Smooth muscle cell (in vitro differentiated cells): Measurements from ENCODE around the gene OR51A2. TPM values are rescaled to one million over a fixed set of nuclear protein-coding genes. Genes with fewer than 3 reads are reported as not detected.

Experiments used
- DNase-seq: peaks from one replicate; lab custom pipeline; 2025; ENCODE audit not compliant: unreplicated experiment; lab: John Stamatoyannopoulos, UW
- H2AFZ ChIP-seq: fragments of 200-600 bp; sonication (generic); 2 replicates; pipeline ENCODE4 v1.6.0; 2016; ENCODE audit warnings: antibody characterized with exemption, low read depth, mild to moderate bottlenecking
- H3F3A ChIP-seq: fragments of 200-600 bp; sonication (generic); 2 replicates; pipeline ENCODE4 v1.6.0; 2017; ENCODE audit warnings: antibody characterized with exemption, low read depth
- H3K27ac ChIP-seq: fragments of 200-600 bp; sonication (generic); 2 replicates; pipeline ENCODE4 v1.5.1; 2016; ENCODE audit warnings: low read depth, mild to moderate bottlenecking
- H3K27me3 ChIP-seq: fragments of 200-600 bp; sonication (generic); 2 replicates; pipeline ENCODE4 v1.6.1; 2016; ENCODE audit warnings: low read depth, mild to moderate bottlenecking
- H3K36me3 ChIP-seq: fragments of 200-600 bp; sonication (generic); 2 replicates; pipeline ENCODE4 v1.5.1; 2016; ENCODE audit warnings: low read depth
- H3K4me1 ChIP-seq: fragments of 200-600 bp; sonication (generic); 2 replicates; pipeline ENCODE4 v1.5.1; 2016; ENCODE audit warnings: low read depth
- H3K4me2 ChIP-seq: fragments of 200-600 bp; sonication (generic); 2 replicates; pipeline ENCODE4 v1.6.0; 2016; ENCODE audit warnings: mild to moderate bottlenecking
- H3K4me3 ChIP-seq: fragments of 200-600 bp; sonication (generic); 2 replicates; pipeline ENCODE4 v1.5.1; 2016; ENCODE audit warnings: mild to moderate bottlenecking
- H3K79me2 ChIP-seq: fragments of 200-600 bp; sonication (generic); 2 replicates; pipeline ENCODE4 v1.6.0; 2016; ENCODE audit warnings: low read depth, mild to moderate bottlenecking
- H3K9ac ChIP-seq: fragments of 200-600 bp; sonication (generic); 2 replicates; pipeline ENCODE4 v1.6.0; 2016; ENCODE audit warnings: low read depth
- H3K9me3 ChIP-seq: fragments of 200-600 bp; sonication (generic); replicated peaks from 2 replicates; pipeline ENCODE4 v1.5.1; 2016; ENCODE audit warnings: low read depth
- H4K20me1 ChIP-seq: fragments of 200-600 bp; sonication (generic); 2 replicates; pipeline ENCODE4 v1.6.0; 2016; ENCODE audit warnings: low read depth
- CTCF ChIP-seq: fragments of 200-600 bp; sonication (generic); IDR thresholded peaks from 2 replicates; pipeline ENCODE4 v1.5.1; 2017; ENCODE audit warnings: borderline replicate concordance, mild to moderate bottlenecking, antibody characterized with exemption; ENCODE audit not compliant: insufficient read depth, poor library complexity, severe bottlenecking
- WGBS: methylation state at CpG from one replicate; pipeline ENCODE4 v1.1.7; 2016; ENCODE audit warnings: low lambda C conversion rate; 5-methylcytosine and 5-hydroxymethylcytosine counted together
- polyA plus RNA-seq: library from polyadenylated mRNA; unstranded; fragments of >200 nt; fragmentation: Nextera tagmentation; extraction: Ambion mirVana; gene quantifications from 2 replicates; pipeline ENCODE4 v1.2.1, GENCODE V29; 2016
- total RNA-seq: library from RNA; depleted of rRNA; stranded (reverse); fragments of >200 nt; gene quantifications from 2 replicates; pipeline ENCODE4 v1.2.3, GENCODE V29; 2014

OR51A2 gene
- total and polyA plus RNA-seq, 2 experiments from 2014 or later: not detected

- no peaks in the 10 kb centered on the region for H3F3A ChIP-seq
- TF ChIP-seq CTCF: no peak
- H3K36me3 ChIP-seq: no peaks in the 10 kb centered on the region
- H3K79me2 ChIP-seq: no peaks in the 10 kb centered on the region
- no peaks in the 10 kb centered on the region for H3K4me1 ChIP-seq
- H3K27me3 ChIP-seq: peaks cover 6% of the 10 kb centered on the region
- H2AFZ ChIP-seq: no peak overlapping the region
- DNase-seq: no peak
- no peaks in the 10 kb centered on the region for H3K9me3 ChIP-seq
- no peak overlapping the region for H3K9ac ChIP-seq
- no peak overlapping the region for H3K4me3 ChIP-seq
- no peak overlapping the region for H3K27ac ChIP-seq
- no peak overlapping the region for H3K4me2 ChIP-seq
- 83% methylated on average over 1 of the region's 1 CpG for WGBS
- no peaks in the 10 kb centered on the region for H4K20me1 ChIP-seq
These were observed 33.2 kb downstream of the OR51A2 start for GRCh38 chr11:4922304-4922703.

- H3K79me2 ChIP-seq: no peaks in the 10 kb centered on the region
- TF ChIP-seq CTCF: no peak
- no peak for DNase-seq
- no peaks in the 10 kb centered on the region for H3K9me3 ChIP-seq
- H3K27me3 ChIP-seq: peaks cover 6% of the 10 kb centered on the region
- no peak overlapping the region for H2AFZ ChIP-seq
- no peak overlapping the region for H3K4me2 ChIP-seq
- no peaks in the 10 kb centered on the region for H3K36me3 ChIP-seq
- H3K4me1 ChIP-seq: no peaks in the 10 kb centered on the region
- no peaks in the 10 kb centered on the region for H3F3A ChIP-seq
- no peak overlapping the region for H3K4me3 ChIP-seq
- no peaks in the 10 kb centered on the region for H4K20me1 ChIP-seq
- WGBS: 88% methylated on average over 1 of the region's 1 CpG
- no peak overlapping the region for H3K9ac ChIP-seq
- H3K27ac ChIP-seq: no peak overlapping the region
These were observed 33.7 kb downstream of the OR51A2 start for GRCh38 chr11:4921796-4922195.

- no peaks in the 10 kb centered on the region for H3F3A ChIP-seq
- H3K79me2 ChIP-seq: no peaks in the 10 kb centered on the region
- no peak within 1 kb of the TSS for H3K4me2 ChIP-seq
- no peak within 1 kb of the TSS for H2AFZ ChIP-seq
- no peaks in the 10 kb centered on the region for H3K9me3 ChIP-seq
- H3K9ac ChIP-seq: no peak within 1 kb of the TSS
- TF ChIP-seq CTCF: no peak
- no peak for DNase-seq
- H3K27me3 ChIP-seq: peaks cover 6% of the 10 kb centered on the region
- H4K20me1 ChIP-seq: no peaks in the 10 kb centered on the region
- no peaks in the 10 kb centered on the region for H3K4me1 ChIP-seq
- no peaks in the 10 kb centered on the region for H3K36me3 ChIP-seq
- WGBS: 80% methylated on average over 4 of the region's 4 CpGs
- no peak within 1 kb of the TSS for H3K27ac ChIP-seq
- no peak within 1 kb of the TSS for H3K4me3 ChIP-seq
These were observed 36.3 kb downstream of the OR51A2 start, which contains the start of gene OR51G2 for GRCh38 chr11:4919250-4919649. OR51G2 (minus strand) TSS chr11:4919350; CDS start chr11:4915663, 3,687 bp downstream.

GRCh38 chr11:4916581-4916980, 38.9 kb downstream of the OR51A2 start:
- Histone ChIP-seq H3K4me3 (no peak overlapping the region), H3F3A (no peaks in the 10 kb centered on the region), H3K27me3 (peaks cover 6% of the 10 kb centered on the region), H3K9me3 (no peaks in the 10 kb centered on the region), H2AFZ (no peak overlapping the region), H3K4me1 (no peaks in the 10 kb centered on the region), H3K36me3 (no peaks in the 10 kb centered on the region), H4K20me1 (no peaks in the 10 kb centered on the region), H3K27ac (no peak overlapping the region), H3K4me2 (no peak overlapping the region), H3K9ac (no peak overlapping the region), H3K79me2 (no peaks in the 10 kb centered on the region)
- DNase-seq: no peak
- no peak for TF ChIP-seq CTCF
